ENCODE results near the gene FRMD1. TPM values are rescaled to one million over a fixed set of nuclear protein-coding genes. Genes with fewer than 3 reads are reported as not detected.
"Not testable (repeated sequence)": the region's sequence is repeated elsewhere in the genome, so short reads cannot be mapped to it uniquely, and the experiment has no call there.

FRMD1 gene
- total RNA-seq, 1 experiment from 2014 or later = not detected

DNA sequence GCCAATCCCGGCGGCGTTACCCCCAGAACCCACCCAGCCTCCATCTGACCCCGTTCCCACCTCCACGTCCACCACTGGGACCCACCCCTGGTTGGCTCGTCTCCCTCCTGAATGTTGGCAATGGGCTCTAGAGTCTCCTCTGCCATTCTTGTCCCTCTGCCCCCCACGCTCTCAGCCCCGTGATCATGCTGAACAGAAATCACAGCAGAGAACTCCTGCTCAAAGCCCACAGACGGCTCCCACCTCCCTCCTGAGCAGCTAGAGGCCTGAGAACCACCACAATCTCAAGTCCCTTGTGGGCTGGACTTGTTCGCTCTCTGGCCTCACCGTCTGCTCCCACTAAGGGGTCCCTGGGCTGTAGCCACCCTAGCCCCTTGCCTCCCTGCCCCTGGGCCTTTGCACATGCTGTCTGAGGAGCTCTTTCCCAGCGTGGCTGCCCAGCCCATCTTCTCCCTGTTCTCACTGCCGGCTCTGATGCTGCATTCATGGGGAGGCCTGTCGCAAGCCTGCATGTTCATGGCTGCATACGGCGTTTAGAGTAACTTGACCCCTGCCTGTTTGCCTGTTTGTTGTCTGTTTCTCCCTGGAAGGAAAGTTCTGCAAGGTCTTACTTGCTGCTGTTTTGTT is 11.2 kb upstream of the FRMD1 start:
- DNase-seq = no peak
- Histone ChIP-seq H3K27me3 (no peaks in the 10 kb centered on the region), H3K36me3 (no peaks in the 10 kb centered on the region), H3K9me3 (no peaks in the 10 kb centered on the region), H3K4me3 (no peak overlapping the region)

GRCh38 chr6:168089186-168090063 is 10.4 kb upstream of the FRMD1 start:
- DNase-seq = no peak
- H3K9me3 ChIP-seq = no peaks in the 10 kb centered on the region
- no peaks in the 10 kb centered on the region for H3K27me3 ChIP-seq
- no peaks in the 10 kb centered on the region for H3K36me3 ChIP-seq
- no peak overlapping the region for H3K4me3 ChIP-seq

- Histone ChIP-seq H3K36me3 (no peaks in the 10 kb centered on the region), H3K27me3 (no peaks in the 10 kb centered on the region), H3K9me3 (no peaks in the 10 kb centered on the region), H3K4me3 (no peak overlapping the region)
- DNase-seq = no peak
Measured at GRCh38 chr6:168088161-168089053, 9.4 kb upstream of the FRMD1 start.

DNA sequence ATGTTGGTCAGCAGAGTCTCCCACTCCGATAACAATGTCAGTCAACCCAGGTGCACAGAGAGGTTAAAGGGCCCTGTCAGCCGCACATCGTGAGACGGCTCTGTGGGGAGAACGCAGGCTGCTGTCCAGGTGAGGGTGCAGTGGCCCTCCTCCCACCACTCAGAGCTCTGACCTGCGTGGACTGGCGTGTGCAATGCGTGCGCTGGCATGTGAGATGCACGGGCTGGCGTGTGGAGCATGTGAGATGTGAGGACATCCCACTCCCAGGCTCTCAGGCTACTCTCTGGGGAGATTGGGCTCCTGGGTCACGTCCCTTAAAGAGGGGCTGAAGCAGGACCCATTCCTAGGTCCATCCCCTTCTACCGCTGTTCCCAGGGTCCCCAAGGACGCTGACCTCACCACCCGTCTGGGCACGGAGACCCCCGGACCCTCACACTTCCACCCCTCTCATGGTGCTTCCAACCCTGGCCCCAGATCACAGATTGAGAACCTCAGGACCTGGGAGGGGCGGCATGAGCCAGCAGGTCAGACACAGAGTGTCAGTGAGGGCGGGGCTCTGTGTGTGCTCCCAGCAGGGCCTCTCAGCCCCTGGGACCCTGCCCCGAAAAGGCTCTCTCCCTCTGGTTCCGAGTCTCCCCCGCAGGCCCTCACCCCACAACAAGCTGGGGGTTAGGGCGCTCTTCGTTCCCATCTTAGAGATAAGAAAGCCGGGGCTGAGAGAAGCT is 8.6 kb upstream of the FRMD1 start:
- no peaks in the 10 kb centered on the region for H3K36me3 ChIP-seq
- no peaks in the 10 kb centered on the region for H3K27me3 ChIP-seq
- DNase-seq = no peak

GRCh38 chr6:168086616-168087015 is 7.6 kb upstream of the FRMD1 start:
- Histone ChIP-seq H3K9me3 (no peaks in the 10 kb centered on the region), H3K4me3 (no peak overlapping the region), H3K36me3 (no peaks in the 10 kb centered on the region), H3K27me3 (no peaks in the 10 kb centered on the region)
- no peak for DNase-seq

More for the DNA sequence above, 8.6 kb upstream of the FRMD1 start:
- H3K9me3 ChIP-seq = no peaks in the 10 kb centered on the region
- H3K4me3 ChIP-seq = no peak overlapping the region

DNA sequence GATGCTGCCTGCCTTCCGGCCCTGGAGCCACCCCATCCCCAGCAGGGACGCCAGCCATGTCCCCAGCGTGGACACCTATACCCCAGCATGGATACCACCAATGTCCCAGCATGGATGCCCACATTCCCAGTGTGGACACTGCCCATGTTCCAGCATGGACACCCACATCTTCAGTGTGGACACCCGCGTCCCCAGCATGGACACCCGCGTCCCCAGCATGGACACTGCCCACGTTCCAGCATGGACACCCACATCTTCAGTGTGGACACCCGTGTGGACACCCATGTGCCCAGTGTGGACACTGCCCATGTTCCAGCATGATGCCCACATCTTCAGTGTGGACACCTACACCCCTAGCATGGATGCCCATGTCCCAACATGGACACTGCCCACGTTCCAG is 7.1 kb upstream of the FRMD1 start:
- Histone ChIP-seq H3K9me3 (no peaks in the 10 kb centered on the region), H3K36me3 (no peaks in the 10 kb centered on the region), H3K4me3 (no peak overlapping the region), H3K27me3 (no peaks in the 10 kb centered on the region)
- no peak for DNase-seq

GRCh38 chr6:168084465-168085160 is 5.6 kb upstream of the FRMD1 start:
- H3K9me3 ChIP-seq = no peaks in the 10 kb centered on the region
- no peaks in the 10 kb centered on the region for H3K36me3 ChIP-seq
- DNase-seq = no peak
- H3K27me3 ChIP-seq = no peaks in the 10 kb centered on the region
- H3K4me3 ChIP-seq = no peak overlapping the region

- Histone ChIP-seq H3K4me3 (no peak overlapping the region), H3K27me3 (no peaks in the 10 kb centered on the region), H3K9me3 (no peaks in the 10 kb centered on the region), H3K36me3 (no peaks in the 10 kb centered on the region)
- no peak for DNase-seq
Measured at GRCh38 chr6:168083514-168083885, 4.5 kb upstream of the FRMD1 start.

GRCh38 chr6:168082860-168083513 is 4.0 kb upstream of the FRMD1 start:
- no peak for DNase-seq
- Histone ChIP-seq H3K9me3 (no peaks in the 10 kb centered on the region), H3K4me3 (no peak overlapping the region), H3K27me3 (no peaks in the 10 kb centered on the region), H3K36me3 (no peaks in the 10 kb centered on the region)

DNA sequence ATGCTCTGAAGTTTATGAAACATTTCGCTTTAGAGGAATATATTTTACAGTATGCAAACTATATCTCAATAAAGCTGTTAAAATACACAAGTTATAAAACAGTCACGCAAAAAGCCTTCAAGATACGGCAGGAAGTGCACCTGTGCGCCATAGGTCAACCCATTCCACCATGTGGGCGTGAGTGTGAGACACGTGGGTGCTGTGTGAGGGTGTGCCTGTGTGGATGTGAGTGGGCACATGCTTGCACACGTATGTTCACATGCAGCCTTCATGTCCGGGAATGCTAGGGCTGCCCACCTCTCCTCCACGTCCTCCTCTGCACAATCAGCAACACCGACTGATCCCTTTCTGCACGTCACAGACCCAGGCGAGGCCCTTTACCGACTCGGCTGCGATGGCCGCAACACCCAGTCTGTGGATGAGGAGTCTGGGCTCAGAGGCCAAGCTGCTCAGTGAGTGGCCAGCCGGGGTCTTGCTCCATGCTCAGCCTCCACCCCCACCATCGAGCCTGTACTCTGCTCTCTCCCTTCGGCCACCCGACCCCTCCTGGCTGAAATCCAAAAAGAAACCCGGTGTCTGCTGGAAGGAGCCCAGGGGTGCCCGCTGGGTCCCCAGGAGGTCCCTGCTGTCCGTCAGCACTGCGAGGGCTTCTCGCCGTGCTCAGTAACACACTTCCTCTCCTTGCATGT is 3.0 kb upstream of the FRMD1 start:
- DNase-seq = no peak
- Histone ChIP-seq H3K36me3 (no peaks in the 10 kb centered on the region), H3K27me3 (no peaks in the 10 kb centered on the region), H3K9me3 (no peaks in the 10 kb centered on the region), H3K4me3 (no peak overlapping the region)

- Histone ChIP-seq H3K9me3 (no peaks in the 10 kb centered on the region), H3K4me3 (no peak overlapping the region), H3K36me3 (no peaks in the 10 kb centered on the region), H3K27me3 (no peaks in the 10 kb centered on the region)
- DNase-seq = no peak
Measured at GRCh38 chr6:168080393-168081077, 1.5 kb upstream of the FRMD1 start.

DNA sequence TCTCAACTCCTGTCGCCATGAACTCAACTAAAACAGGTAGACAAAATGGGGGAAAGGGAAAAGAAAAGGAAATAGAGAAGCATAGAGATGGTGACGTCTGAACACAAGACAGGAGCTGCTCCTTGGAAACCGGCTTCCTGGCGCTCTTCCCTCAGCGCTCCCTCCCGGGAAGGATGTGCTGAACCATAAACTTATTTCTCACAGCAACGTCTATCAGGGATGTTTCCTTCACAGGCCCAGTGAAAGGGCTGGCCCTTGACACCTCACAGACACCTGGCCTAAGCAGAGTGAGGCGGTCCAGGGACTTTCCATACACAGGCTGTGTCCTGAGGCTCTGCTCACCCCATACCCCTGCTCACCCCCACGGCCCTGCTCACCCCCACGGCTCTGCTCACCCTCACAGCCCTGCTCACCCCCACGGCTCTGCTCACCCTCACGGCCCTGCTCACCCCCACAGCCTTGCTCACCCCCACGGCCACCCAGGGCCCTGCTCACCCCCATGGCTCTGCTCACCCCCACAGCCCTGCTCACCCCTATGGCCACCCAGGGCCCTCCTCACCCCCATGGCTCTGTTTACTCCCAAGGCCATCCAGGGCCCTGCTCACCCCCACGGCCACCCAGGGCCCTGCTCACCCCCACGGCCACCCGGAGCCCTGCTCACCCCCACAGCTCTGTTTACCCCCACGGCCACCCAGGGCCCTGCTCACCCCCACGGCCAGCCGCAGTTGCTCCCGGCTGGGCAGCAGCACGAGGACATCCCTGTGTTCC is 653 bp downstream of the FRMD1 start:
- no peak for DNase-seq
- Histone ChIP-seq H3K36me3 (no peaks in the 10 kb centered on the region), H3K4me3 (no peak overlapping the region), H3K27me3 (no peaks in the 10 kb centered on the region), H3K9me3 (no peaks in the 10 kb centered on the region)

DNA sequence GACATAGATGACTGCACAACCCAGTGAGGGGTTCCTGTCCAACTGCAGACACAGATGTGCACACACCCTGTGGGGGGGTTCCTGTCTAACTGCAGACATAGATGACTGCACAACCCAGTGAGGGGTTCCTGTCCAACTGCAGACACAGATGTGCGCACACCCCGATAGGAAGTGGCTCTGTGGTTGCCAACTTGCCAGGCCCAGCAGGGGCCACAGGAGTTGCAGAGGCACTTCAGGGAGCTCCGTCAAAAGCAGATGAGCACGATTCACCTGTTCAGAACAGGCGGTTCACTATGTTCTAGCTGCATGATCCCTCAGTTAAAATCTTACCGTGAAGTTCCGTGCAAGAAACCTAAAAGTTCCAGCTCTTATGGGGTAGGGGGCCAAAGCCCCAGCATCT is 1.6 kb downstream of the FRMD1 start:
- not testable (repeated sequence) for H3K27me3 ChIP-seq, H3K9me3 ChIP-seq, H3K36me3 ChIP-seq, H3K4me3 ChIP-seq, DNase-seq

GRCh38 chr6:168075787-168076202 is 3.2 kb downstream of the FRMD1 start:
- no peak for DNase-seq
- Histone ChIP-seq H3K36me3 (no peaks in the 10 kb centered on the region), H3K9me3 (no peaks in the 10 kb centered on the region), H3K4me3 (no peak overlapping the region), H3K27me3 (no peaks in the 10 kb centered on the region)

All from MG63 (cell line).